GM10248 (cell line): Measurements from ENCODE around the gene SLC25A51.

Experiments used
- CTCF ChIA-PET: fragments of 300-600 bp; sonication (Branson Sonifier 250); formaldehyde crosslinking; extraction: SDS; loops from one replicate; lab custom pipeline; 2021; ENCODE audit warnings: antibody characterized with exemption; lab: Yijun Ruan, JAX
- POLR2A ChIA-PET: fragments of 350-650 bp; sonication (Branson Sonifier 250); formaldehyde crosslinking; extraction: SDS; loops from one replicate; lab custom pipeline; 2020; ENCODE audit warnings: antibody characterized with exemption; lab: Yijun Ruan, JAX
- DNase-seq: peaks from one replicate; pipeline ENCODE4 v3.0.0; 2012; ENCODE audit errors: extremely low spot score
- TF ChIP-seq, protein P1 (sequence below): IDR thresholded peaks from 2 replicates; pipeline ENCODE4 v1.5.1; 2012; ENCODE audit warnings: mild to moderate bottlenecking, low read depth; ENCODE audit errors: extremely low read depth, missing control alignments, control extremely low read depth

SLC25A51 gene

GRCh38 chr9:37925786-37926736 is 22.1 kb upstream of the SLC25A51 start:
- no peak for DNase-seq
- ChIA-PET POLR2A (no interaction called here), CTCF (interaction anchor here (1.1 to 2.5 kb wide), 6 partner anchors 8 to 437 kb away, joined by 3 to 9 read pairs (median 6); no protein-coding TSS in a partner anchor)
- TF ChIP-seq, protein P1, sequence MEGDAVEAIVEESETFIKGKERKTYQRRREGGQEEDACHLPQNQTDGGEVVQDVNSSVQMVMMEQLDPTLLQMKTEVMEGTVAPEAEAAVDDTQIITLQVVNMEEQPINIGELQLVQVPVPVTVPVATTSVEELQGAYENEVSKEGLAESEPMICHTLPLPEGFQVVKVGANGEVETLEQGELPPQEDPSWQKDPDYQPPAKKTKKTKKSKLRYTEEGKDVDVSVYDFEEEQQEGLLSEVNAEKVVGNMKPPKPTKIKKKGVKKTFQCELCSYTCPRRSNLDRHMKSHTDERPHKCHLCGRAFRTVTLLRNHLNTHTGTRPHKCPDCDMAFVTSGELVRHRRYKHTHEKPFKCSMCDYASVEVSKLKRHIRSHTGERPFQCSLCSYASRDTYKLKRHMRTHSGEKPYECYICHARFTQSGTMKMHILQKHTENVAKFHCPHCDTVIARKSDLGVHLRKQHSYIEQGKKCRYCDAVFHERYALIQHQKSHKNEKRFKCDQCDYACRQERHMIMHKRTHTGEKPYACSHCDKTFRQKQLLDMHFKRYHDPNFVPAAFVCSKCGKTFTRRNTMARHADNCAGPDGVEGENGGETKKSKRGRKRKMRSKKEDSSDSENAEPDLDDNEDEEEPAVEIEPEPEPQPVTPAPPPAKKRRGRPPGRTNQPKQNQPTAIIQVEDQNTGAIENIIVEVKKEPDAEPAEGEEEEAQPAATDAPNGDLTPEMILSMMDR, result no peak

DNA sequence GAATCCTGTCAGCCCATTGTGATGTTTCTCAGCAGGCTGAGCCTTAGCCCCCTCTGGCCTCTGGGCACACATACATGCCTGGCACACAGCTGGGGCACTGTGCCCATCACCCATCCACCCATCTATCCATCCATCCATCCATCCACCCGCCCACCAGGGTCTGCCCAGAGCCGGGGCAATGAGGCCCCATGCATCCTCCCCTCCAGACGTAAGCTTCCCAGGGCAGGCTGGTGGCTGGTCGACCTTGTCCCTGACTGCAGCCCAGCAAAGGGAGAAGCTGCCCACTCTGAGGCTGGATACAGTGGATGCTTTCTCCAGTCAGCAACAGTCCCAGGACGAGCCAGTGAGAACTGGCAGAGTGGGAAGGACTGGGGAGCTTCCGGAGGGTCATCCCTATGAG is 21.1 kb upstream of the SLC25A51 start:
- no peak for DNase-seq
- ChIA-PET CTCF (interaction anchor here (1.1 to 2.5 kb wide), 8 partner anchors 9 to 438 kb away, joined by 3 to 11 read pairs (median 6); no protein-coding TSS in a partner anchor), POLR2A (no interaction called here)
- TF ChIP-seq, protein P1, result no peak

GRCh38 chr9:37924538-37924937 is 20.6 kb upstream of the SLC25A51 start:
- DNase-seq, result no peak
- ChIA-PET POLR2A (no interaction called here), CTCF (interaction anchor here (0.9 to 2.5 kb wide), 8 partner anchors 10 to 439 kb away, joined by 3 to 11 read pairs (median 6); no protein-coding TSS in a partner anchor)
- TF ChIP-seq, protein P1, result no peak

DNA sequence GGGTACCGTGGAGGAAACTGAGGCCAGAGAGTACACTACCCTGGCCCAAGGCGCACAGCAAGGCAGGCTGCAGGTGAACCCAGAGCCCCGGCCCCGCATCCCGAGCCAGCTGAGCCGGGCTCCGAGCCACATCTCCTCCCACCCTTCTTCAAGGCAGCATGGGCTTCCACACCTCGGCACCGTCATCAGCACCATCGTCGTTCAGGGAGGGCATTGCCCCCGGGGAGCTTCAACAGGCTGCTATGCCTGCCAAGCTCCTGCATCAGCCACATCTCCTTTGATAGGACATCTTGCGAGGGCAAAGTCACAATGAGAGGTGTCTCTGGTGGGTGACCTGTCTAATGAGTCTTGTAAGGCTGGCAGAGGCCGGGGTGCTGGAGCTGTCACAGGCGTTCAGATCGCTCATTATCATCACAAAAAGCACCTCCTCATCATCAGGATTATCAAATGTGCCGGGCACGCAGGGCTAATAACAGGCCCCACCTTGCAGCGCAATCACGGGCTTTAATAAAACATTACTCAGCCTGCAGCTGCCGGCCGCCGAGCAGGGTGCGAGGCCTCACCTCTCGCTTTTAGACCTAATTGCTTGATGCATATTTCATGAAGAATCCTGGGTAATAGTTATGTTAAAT is 20.0 kb upstream of the SLC25A51 start:
- ChIA-PET CTCF (interaction anchor here (0.9 to 2.5 kb wide), 6 partner anchors 10 to 236 kb away, joined by 3 to 11 read pairs (median 6); no protein-coding TSS in a partner anchor), POLR2A (no interaction called here)
- no peak for DNase-seq
- TF ChIP-seq, protein P1, result no peak

- TF ChIP-seq, protein P1, result no peak
- ChIA-PET POLR2A (no interaction called here), CTCF (interaction anchor here (1.0 to 2.2 kb wide), 5 partner anchors 9 to 18 kb away, joined by 3 to 11 read pairs (median 4); no protein-coding TSS in a partner anchor)
- no peak for DNase-seq
Measured at GRCh38 chr9:37923118-37923795, 19.3 kb upstream of the SLC25A51 start.
